Measurements from ENCODE around the gene VWDE.

The VWDE gene

DNA sequence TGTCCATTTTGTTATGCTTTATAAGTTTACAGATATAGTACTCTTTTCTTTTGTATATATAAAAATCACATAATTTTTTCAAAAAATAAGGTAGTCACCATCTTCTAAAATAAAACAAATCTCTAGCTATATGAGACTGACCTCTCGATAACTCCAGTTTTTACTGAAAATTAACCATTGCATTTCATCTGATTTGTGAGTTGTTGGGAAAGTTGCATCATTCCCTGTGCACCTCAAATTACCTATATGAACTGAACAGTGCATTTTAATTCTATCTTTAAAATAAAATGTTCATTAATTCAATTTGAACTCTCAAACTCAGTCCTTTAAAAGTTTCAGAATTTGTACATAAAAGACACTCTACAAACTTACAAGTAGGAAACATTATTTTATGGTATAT, 86.0 kb downstream of the VWDE start:
- Histone ChIP-seq H3K27me3 (replicated peaks; ENCODE audit: insufficient read depth, low read length) (no peaks in the 10 kb centered on the region), H3F3A (ENCODE audit: insufficient read depth, low read length) (no peaks in the 10 kb centered on the region), H3K27ac (ENCODE audit: low read length) (no peak overlapping the region), H3K9ac (ENCODE audit: low read length) (no peak overlapping the region), H3K4me1 (ENCODE audit: low read length) (no peaks in the 10 kb centered on the region), H3K79me2 (ENCODE audit: low read length) (no peaks in the 10 kb centered on the region), H3K4me3 (ENCODE audit: low read length) (no peak overlapping the region), H3K9me3 (replicated peaks; ENCODE audit: insufficient read depth, low read length) (no peaks in the 10 kb centered on the region), H3K4me2 (ENCODE audit: low read depth, low read length) (no peak overlapping the region), H3K9me2 (replicated peaks; ENCODE audit: insufficient read depth, low read length) (no peaks in the 10 kb centered on the region), H4K20me1 (ENCODE audit: insufficient read depth, low read length) (no peaks in the 10 kb centered on the region), H3K36me3 (replicated peaks; ENCODE audit: insufficient read depth, low read length) (no peaks in the 10 kb centered on the region), H2AFZ (ENCODE audit: low read length) (no peak overlapping the region)
- TF ChIP-seq EZH2phosphoT487 (IDR thresholded peaks at IDR 0.05; ENCODE audit: low read length): no peak
- no peak for DNase-seq

DNA sequence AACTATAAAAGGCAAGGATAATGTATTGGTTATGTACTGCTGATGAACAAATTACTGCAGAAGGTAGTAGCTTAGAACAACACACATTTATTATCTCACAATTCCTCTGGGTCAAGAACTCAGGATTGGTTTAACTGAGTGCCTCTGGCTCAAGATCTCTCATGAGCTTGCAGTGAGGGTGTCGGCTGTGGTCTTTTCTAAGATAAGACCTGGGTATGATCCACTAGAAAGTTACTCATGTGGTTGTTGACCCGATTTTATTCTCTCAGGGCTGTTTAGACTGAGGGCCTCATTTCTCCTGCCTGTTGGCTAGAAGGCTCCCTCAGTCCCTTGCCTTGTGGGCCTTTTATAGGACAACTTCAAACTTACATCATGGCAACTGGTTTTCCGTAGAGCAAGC, 86.7 kb downstream of the VWDE start:
- no peaks in the 10 kb centered on the region for H3K9me2 ChIP-seq (replicated peaks; ENCODE audit: insufficient read depth, low read length)
- no peak overlapping the region for H3K27ac ChIP-seq (ENCODE audit: low read length)
- no peak for DNase-seq
- no peaks in the 10 kb centered on the region for H3F3A ChIP-seq (ENCODE audit: insufficient read depth, low read length)
- H3K4me2 ChIP-seq (ENCODE audit: low read depth, low read length): no peak overlapping the region
- no peak overlapping the region for H3K4me3 ChIP-seq (ENCODE audit: low read length)
- no peaks in the 10 kb centered on the region for H3K9me3 ChIP-seq (replicated peaks; ENCODE audit: insufficient read depth, low read length)
- H3K79me2 ChIP-seq (ENCODE audit: low read length): no peaks in the 10 kb centered on the region
- H3K36me3 ChIP-seq (replicated peaks; ENCODE audit: insufficient read depth, low read length): no peaks in the 10 kb centered on the region
- H3K27me3 ChIP-seq (replicated peaks; ENCODE audit: insufficient read depth, low read length): no peaks in the 10 kb centered on the region
- no peaks in the 10 kb centered on the region for H4K20me1 ChIP-seq (ENCODE audit: insufficient read depth, low read length)
- H3K4me1 ChIP-seq (ENCODE audit: low read length): no peaks in the 10 kb centered on the region
- TF ChIP-seq, protein P1, sequence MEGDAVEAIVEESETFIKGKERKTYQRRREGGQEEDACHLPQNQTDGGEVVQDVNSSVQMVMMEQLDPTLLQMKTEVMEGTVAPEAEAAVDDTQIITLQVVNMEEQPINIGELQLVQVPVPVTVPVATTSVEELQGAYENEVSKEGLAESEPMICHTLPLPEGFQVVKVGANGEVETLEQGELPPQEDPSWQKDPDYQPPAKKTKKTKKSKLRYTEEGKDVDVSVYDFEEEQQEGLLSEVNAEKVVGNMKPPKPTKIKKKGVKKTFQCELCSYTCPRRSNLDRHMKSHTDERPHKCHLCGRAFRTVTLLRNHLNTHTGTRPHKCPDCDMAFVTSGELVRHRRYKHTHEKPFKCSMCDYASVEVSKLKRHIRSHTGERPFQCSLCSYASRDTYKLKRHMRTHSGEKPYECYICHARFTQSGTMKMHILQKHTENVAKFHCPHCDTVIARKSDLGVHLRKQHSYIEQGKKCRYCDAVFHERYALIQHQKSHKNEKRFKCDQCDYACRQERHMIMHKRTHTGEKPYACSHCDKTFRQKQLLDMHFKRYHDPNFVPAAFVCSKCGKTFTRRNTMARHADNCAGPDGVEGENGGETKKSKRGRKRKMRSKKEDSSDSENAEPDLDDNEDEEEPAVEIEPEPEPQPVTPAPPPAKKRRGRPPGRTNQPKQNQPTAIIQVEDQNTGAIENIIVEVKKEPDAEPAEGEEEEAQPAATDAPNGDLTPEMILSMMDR (IDR thresholded peaks at IDR 0.05; ENCODE audit: low read length): no peak
- no peak for TF ChIP-seq EZH2phosphoT487 (IDR thresholded peaks at IDR 0.05; ENCODE audit: low read length)
- no peak for TF ChIP-seq EZH2 (optimal IDR thresholded peaks at IDR 0.05; ENCODE audit: low read depth, low read length)
- no peak overlapping the region for H3K9ac ChIP-seq (ENCODE audit: low read length)
- H2AFZ ChIP-seq (ENCODE audit: low read length): no peak overlapping the region

DNA sequence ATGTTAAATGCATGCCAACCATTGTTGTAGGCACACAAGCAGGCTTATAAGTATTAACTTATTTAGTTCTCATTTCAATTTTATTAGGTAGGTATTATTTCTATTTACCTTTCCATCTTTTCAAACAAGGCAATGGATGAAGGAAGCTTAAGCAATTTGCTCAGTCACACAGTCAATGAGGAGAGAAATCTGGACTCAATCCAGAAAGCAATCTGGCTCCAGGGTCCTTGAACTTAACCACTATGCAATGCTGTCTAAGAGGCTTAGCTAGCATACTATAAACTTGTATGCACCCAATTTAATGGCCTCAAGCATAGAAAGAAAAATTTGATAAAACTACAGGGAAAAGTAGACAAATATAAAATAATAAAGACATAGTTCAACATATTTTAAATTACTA, 88.6 kb downstream of the VWDE start:
- H3K4me2 ChIP-seq (ENCODE audit: low read depth, low read length): no peak overlapping the region
- no peak for DNase-seq
- H3F3A ChIP-seq (ENCODE audit: insufficient read depth, low read length): no peaks in the 10 kb centered on the region
- no peaks in the 10 kb centered on the region for H4K20me1 ChIP-seq (ENCODE audit: insufficient read depth, low read length)
- no peak overlapping the region for H2AFZ ChIP-seq (ENCODE audit: low read length)
- H3K9me3 ChIP-seq (replicated peaks; ENCODE audit: insufficient read depth, low read length): no peaks in the 10 kb centered on the region
- H3K27me3 ChIP-seq (replicated peaks; ENCODE audit: insufficient read depth, low read length): no peaks in the 10 kb centered on the region
- no peak overlapping the region for H3K4me3 ChIP-seq (ENCODE audit: low read length)
- H3K36me3 ChIP-seq (replicated peaks; ENCODE audit: insufficient read depth, low read length): no peaks in the 10 kb centered on the region
- no peak overlapping the region for H3K9ac ChIP-seq (ENCODE audit: low read length)
- no peaks in the 10 kb centered on the region for H3K79me2 ChIP-seq (ENCODE audit: low read length)
- no peaks in the 10 kb centered on the region for H3K9me2 ChIP-seq (replicated peaks; ENCODE audit: insufficient read depth, low read length)
- TF ChIP-seq EZH2 (optimal IDR thresholded peaks at IDR 0.05; ENCODE audit: low read depth, low read length) (no peak), EZH2phosphoT487 (IDR thresholded peaks at IDR 0.05; ENCODE audit: low read length) (no peak)
- TF ChIP-seq, protein P1 (IDR thresholded peaks at IDR 0.05; ENCODE audit: low read length): no peak
- H3K27ac ChIP-seq (ENCODE audit: low read length): no peak overlapping the region
- no peaks in the 10 kb centered on the region for H3K4me1 ChIP-seq (ENCODE audit: low read length)

DNA sequence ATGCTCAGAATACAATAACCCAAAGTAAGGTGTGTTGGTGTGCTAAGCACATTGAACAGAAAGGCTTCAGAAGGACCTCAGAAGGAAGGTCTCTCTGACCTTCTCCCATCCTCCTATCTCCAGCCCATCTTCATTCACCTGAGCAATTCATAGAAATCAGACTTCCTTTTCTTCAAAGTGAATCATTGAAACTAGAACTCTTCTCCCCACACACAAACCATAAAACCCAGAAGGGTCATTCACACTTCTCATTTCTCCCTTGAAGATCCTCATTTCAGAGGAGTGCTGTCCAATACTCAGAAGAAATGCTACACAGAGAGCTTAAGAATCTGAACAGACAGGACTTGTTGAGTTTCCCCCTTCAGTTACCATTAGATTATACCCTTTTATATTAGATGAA, 89.5 kb downstream of the VWDE start:
- H3K9ac ChIP-seq (ENCODE audit: low read length): no peak overlapping the region
- H3K9me3 ChIP-seq (replicated peaks; ENCODE audit: insufficient read depth, low read length): no peaks in the 10 kb centered on the region
- no peaks in the 10 kb centered on the region for H3F3A ChIP-seq (ENCODE audit: insufficient read depth, low read length)
- H3K36me3 ChIP-seq (replicated peaks; ENCODE audit: insufficient read depth, low read length): no peaks in the 10 kb centered on the region
- H4K20me1 ChIP-seq (ENCODE audit: insufficient read depth, low read length): no peaks in the 10 kb centered on the region
- no peak overlapping the region for H3K4me3 ChIP-seq (ENCODE audit: low read length)
- H3K4me1 ChIP-seq (ENCODE audit: low read length): no peaks in the 10 kb centered on the region
- H3K27ac ChIP-seq (ENCODE audit: low read length): no peak overlapping the region
- H3K4me2 ChIP-seq (ENCODE audit: low read depth, low read length): no peak overlapping the region
- TF ChIP-seq, protein P1 (IDR thresholded peaks at IDR 0.05; ENCODE audit: low read length): no peak
- TF ChIP-seq EZH2 (optimal IDR thresholded peaks at IDR 0.05; ENCODE audit: low read depth, low read length) (no peak), EZH2phosphoT487 (IDR thresholded peaks at IDR 0.05; ENCODE audit: low read length) (no peak)
- no peak for DNase-seq
- H2AFZ ChIP-seq (ENCODE audit: low read length): no peak overlapping the region
- H3K27me3 ChIP-seq (replicated peaks; ENCODE audit: insufficient read depth, low read length): no peaks in the 10 kb centered on the region
- H3K79me2 ChIP-seq (ENCODE audit: low read length): no peaks in the 10 kb centered on the region
- H3K9me2 ChIP-seq (replicated peaks; ENCODE audit: insufficient read depth, low read length): no peaks in the 10 kb centered on the region
